ENCODE data around the gene CALML3. TPM values are rescaled to one million over a fixed set of nuclear protein-coding genes. Genes with fewer than 3 reads are reported as not detected.

Gene CALML3
- total and polyA plus RNA-seq, 2 experiments from 2014 or later: not detected

DNA sequence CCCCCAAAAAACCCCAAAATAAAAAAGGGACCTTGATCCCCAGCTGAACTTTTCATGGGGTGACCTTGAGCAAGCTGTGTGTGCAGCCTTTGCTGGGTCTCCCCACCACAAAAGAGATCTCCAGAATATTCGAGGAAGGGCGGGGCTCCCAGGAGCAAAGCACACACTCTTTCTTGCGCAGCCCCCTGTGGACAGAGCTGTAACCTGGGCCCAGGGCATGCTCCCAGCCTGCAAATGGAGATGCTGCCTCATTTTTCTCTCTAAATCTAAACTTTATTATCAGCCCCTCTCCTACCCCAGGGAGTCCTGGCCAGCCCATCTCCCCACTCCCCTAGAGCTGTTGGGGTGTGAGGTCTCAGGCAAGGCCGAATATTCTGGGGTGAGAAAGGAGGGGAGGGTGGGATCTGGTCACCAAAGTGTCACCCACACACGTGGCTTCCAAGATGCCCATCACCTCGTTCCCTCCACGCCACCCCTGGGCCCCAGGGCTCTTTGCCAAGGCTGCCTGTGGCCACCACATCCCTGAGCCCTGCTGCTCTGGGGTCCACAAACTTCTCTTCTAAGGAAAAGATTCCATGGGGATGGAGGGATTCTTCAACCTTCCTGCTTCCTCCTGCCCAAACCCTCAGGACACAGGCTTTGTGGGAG, 1.7 kb upstream of the CALML3 start:
- TF ChIP-seq, protein P1, sequence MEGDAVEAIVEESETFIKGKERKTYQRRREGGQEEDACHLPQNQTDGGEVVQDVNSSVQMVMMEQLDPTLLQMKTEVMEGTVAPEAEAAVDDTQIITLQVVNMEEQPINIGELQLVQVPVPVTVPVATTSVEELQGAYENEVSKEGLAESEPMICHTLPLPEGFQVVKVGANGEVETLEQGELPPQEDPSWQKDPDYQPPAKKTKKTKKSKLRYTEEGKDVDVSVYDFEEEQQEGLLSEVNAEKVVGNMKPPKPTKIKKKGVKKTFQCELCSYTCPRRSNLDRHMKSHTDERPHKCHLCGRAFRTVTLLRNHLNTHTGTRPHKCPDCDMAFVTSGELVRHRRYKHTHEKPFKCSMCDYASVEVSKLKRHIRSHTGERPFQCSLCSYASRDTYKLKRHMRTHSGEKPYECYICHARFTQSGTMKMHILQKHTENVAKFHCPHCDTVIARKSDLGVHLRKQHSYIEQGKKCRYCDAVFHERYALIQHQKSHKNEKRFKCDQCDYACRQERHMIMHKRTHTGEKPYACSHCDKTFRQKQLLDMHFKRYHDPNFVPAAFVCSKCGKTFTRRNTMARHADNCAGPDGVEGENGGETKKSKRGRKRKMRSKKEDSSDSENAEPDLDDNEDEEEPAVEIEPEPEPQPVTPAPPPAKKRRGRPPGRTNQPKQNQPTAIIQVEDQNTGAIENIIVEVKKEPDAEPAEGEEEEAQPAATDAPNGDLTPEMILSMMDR (IDR thresholded peaks at IDR 0.05; ENCODE audit: low read depth, low read length): no peak
- Histone ChIP-seq H3K4me3 (no peak overlapping the region), H3K27me3 (no peaks in the 10 kb centered on the region), H3K36me3 (no peaks in the 10 kb centered on the region), H3K27ac (no peak overlapping the region), H3K9me3 (ENCODE audit: low read depth) (no peaks in the 10 kb centered on the region), H3K4me1 (ENCODE audit: low read depth) (no peaks in the 10 kb centered on the region)
- DNase-seq (ENCODE audit: low read depth in 1 of 2, low spot score in 1 of 2): no peak

DNA sequence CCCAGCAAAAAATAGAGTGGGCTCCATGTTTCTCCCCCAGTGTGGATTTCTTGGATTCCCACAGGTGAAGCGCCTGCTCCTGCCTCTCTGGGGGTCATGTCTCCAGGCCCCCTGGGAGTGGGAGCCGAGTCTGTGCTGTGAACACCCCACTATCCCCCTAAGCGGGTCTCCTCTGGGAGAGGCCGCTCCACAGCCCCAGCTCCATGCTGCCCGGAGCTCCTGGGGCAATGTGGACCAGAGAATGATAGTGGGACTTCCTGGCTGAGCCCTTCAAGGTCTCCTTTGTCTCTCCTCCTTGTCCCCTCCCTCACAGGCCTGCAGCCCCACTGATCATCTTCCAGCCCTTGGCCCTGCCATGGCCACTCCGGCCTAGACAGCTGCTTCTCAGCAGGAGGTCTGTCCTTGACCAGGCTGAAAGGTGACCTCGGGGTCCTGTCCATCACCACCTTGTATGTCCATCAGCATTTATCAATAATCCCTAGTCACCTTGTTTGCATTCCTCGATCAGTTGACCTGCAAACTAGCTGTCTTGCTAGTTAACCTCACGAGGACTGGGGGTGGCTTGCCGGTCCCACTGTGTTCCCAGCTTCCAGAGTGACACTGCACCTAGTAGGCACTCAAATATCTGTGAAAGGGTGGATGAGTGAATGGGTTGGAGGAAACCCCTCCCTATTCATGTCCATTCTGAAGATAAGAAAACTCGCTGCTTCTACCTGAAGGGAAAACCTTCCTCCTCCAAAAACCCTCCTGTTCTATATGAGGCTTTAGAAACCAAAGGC, 776 bp upstream of the CALML3 start:
- Histone ChIP-seq H3K27ac (no peak overlapping the region), H3K36me3 (no peaks in the 10 kb centered on the region), H3K4me3 (no peak overlapping the region), H3K4me1 (ENCODE audit: low read depth) (no peaks in the 10 kb centered on the region), H3K9me3 (ENCODE audit: low read depth) (no peaks in the 10 kb centered on the region), H3K27me3 (no peaks in the 10 kb centered on the region)
- DNase-seq (ENCODE audit: low read depth in 1 of 2, low spot score in 1 of 2): no peak
- TF ChIP-seq, protein P1 (IDR thresholded peaks at IDR 0.05; ENCODE audit: low read depth, low read length): no peak

DNA sequence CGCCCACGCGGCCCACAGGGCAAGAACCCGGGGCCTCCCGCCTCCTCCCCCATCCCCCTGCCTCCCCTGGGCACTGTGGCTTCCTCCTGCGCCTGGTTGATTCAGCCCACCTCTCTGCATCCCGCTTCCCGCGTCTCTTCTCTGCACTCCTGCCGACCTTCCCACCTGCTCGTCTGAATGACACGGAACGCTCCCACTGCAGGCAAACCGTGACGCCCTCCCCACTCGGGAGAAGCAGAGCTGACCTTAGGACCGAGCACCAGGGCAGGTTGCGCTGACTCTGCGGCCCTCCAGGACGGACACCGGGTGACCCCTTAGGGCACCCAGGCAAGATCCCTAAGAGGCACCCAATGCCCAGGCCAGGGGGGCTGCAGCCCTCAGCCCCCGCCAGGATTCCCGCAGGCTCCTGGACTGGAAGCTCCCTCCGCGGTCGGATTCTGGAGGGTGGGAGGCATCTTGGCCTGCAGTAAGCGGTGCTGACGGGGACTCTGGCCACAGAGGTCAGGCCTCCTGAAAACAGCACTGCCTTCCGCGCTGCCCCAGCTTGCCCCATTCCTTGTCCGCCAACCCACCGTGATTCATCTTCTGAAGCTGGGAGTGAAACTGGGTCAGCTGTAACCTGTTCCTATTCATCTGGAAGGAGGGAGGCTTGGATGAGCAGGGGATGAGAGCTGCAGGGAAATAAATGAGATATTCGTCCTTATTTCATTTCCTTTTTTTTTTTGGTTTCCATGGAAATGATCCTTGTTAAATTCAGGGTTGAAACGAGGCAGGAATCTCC, 990 bp downstream of the CALML3 start:
- Histone ChIP-seq H3K27ac (no peak overlapping the region), H3K27me3 (no peaks in the 10 kb centered on the region), H3K4me1 (ENCODE audit: low read depth) (peaks cover 15% of the 10 kb centered on the region), H3K36me3 (no peaks in the 10 kb centered on the region), H3K9me3 (ENCODE audit: low read depth) (no peaks in the 10 kb centered on the region), H3K4me3 (no peak overlapping the region)
- DNase-seq (ENCODE audit: low read depth in 1 of 2, low spot score in 1 of 2): no peak
- TF ChIP-seq, protein P1 (IDR thresholded peaks at IDR 0.05; ENCODE audit: low read depth, low read length): no peak

DNA sequence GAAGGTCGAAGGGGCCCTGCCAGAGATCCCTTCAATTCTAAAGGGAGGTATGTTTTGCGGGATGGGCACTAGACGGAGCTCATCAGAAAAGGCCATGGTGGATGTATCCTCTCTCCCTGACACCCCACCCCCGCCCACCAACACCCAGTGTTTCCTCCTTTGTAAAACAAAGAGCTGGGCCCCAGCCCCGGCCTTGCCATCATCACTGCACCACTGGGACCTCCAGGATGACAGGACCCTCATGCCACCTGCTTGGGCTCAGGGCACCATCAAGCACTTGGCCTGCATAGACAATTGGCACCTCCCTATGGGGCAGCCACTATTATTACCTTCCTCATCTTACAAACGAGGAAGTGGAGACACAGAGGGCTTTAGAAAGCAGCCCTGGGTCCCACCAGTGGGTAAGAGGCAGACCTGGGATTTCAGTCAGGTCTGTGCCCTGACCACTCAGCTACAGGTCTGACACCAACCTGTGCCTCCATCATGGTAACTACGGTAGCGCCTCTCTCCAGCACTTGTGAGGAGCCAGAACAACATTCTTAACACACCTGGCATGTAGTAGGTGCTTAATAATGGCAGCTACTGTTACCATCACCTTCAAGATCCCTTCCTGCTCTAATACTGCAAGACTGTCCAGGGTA, 2.0 kb downstream of the CALML3 start:
- Histone ChIP-seq H3K9me3 (ENCODE audit: low read depth) (no peaks in the 10 kb centered on the region), H3K4me1 (ENCODE audit: low read depth) (peaks cover 15% of the 10 kb centered on the region), H3K27ac (no peak overlapping the region), H3K27me3 (no peaks in the 10 kb centered on the region), H3K36me3 (no peaks in the 10 kb centered on the region), H3K4me3 (no peak overlapping the region)
- TF ChIP-seq, protein P1 (IDR thresholded peaks at IDR 0.05; ENCODE audit: low read depth, low read length): no peak
- DNase-seq (ENCODE audit: low read depth in 1 of 2, low spot score in 1 of 2): no peak
